GM12891 (cell line): ENCODE measurements around the gene GDA.

ENCODE experiments used
- POLR2A ChIP-seq: IDR thresholded peaks from 2 replicates; pipeline ENCODE4 v1.6.1; 2011; ENCODE audit warnings: low read depth, low read length, control low read depth
- POLR2AphosphoS5 ChIP-seq: IDR thresholded peaks from 2 replicates; pipeline ENCODE4 v1.6.1; 2011; ENCODE audit warnings: low read depth, low read length, control low read depth
- POU2F2 ChIP-seq: IDR thresholded peaks from 2 replicates; pipeline ENCODE4 v1.6.1; 2011; ENCODE audit warnings: low read depth, mild to moderate bottlenecking, control low read depth, low read length, moderate library complexity
- TAF1 ChIP-seq: IDR thresholded peaks from 2 replicates; pipeline ENCODE4 v1.6.1; 2011; ENCODE audit warnings: low read depth, low read length, control low read depth

DNA sequence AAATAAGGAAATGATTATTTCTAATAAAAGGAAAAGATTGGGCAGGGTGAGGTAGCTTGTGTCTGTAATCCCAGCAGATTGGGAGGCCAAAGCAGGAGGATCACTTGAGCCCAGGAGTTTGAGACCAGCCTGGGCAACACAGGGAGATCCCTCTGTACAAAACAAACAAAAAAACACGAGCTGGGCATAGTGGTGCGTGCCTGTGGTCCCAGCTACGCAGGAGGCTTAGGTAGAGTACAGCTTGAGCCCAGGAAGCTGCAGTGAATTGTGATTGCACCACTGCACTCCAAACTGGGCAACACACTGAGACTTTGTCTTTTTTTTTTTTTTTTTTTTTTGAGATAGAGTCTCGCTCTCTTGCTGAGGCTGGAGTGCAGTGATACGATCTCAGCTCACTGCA, 18.8 kb downstream of the GDA start:
- TF ChIP-seq TAF1 = no peak
- TF ChIP-seq POLR2A = no peak
- TF ChIP-seq POU2F2 = no peak
- no peak for TF ChIP-seq POLR2AphosphoS5
